ENCODE data around the gene ADAMTS12. TPM values are rescaled to one million over a fixed set of nuclear protein-coding genes. Genes with fewer than 3 reads are reported as not detected.

ADAMTS12 gene
- total RNA-seq, 6 experiments from 2014 or later = 1.1 to 3.9 (median 1.7) TPM

DNA sequence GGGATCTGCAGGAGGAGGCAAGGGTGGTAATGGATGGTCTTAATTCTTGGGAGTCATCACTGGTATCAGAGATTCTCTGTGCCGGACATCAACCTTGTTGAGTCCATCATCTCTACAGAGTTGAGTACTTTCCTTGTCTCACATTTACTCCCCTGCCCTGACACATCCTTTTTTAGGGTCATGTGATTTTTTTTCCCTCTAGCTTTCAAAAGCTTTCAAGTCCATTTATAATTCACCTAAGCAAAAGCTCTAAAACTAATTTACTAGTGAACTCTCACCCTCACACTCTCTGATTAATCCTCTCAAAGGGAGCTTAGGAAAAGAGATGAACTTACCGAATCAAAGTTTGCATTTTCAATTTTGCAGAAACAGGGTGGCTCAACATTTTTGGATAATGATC lies 258.1 kb downstream of the ADAMTS12 start:
- Histone ChIP-seq H3K4me1 (no peaks in the 10 kb centered on the region), H3K27me3 (no peaks in the 10 kb centered on the region), H3K27ac (no peak overlapping the region), H3K4me3 (no peak overlapping the region), H3K9me3 (no peaks in the 10 kb centered on the region), H3K36me3 (no peaks in the 10 kb centered on the region)
- WGBS (ENCODE audit: insufficient coverage, low coverage, low lambda C conversion rate, missing lambda C conversion rate) = 87% methylated on average over 2 of the region's 2 CpGs
- DNase-seq (no peak), ATAC-seq (no peak)
- TF ChIP-seq, protein P1, sequence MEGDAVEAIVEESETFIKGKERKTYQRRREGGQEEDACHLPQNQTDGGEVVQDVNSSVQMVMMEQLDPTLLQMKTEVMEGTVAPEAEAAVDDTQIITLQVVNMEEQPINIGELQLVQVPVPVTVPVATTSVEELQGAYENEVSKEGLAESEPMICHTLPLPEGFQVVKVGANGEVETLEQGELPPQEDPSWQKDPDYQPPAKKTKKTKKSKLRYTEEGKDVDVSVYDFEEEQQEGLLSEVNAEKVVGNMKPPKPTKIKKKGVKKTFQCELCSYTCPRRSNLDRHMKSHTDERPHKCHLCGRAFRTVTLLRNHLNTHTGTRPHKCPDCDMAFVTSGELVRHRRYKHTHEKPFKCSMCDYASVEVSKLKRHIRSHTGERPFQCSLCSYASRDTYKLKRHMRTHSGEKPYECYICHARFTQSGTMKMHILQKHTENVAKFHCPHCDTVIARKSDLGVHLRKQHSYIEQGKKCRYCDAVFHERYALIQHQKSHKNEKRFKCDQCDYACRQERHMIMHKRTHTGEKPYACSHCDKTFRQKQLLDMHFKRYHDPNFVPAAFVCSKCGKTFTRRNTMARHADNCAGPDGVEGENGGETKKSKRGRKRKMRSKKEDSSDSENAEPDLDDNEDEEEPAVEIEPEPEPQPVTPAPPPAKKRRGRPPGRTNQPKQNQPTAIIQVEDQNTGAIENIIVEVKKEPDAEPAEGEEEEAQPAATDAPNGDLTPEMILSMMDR (IDR thresholded peaks at IDR 0.05) = no peak
- TF ChIP-seq POLR2A (IDR thresholded peaks at IDR 0.05) = no peak
- intact Hi-C loops (cut with DNase I) = no loop called here

DNA sequence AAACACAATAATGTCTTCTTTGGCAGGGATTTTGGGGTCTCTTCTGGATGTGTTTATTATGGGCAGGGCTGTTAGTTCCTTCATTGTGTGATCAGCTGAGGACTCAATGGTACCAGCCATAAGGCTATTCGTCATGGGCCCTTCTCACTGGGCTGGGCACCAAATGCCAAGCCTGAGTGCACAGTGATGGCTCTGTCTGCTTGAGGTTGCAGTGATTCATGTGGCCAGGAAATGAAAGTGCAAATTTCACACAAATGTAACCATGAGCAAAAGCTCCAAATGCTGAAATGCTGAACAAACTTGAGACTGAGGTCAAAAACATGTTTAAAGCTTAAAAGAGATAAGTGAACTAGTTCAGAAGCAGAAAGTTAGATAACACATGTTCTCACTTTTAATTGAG lies 260.0 kb downstream of the ADAMTS12 start:
- intact Hi-C loops (cut with DNase I) = no loop called here
- H3K4me3 ChIP-seq = no peak overlapping the region
- no peak for DNase-seq
- H3K4me1 ChIP-seq = no peaks in the 10 kb centered on the region
- H3K36me3 ChIP-seq = no peaks in the 10 kb centered on the region
- H3K27ac ChIP-seq = no peak overlapping the region
- 56% methylated on average over 1 of the region's 1 CpG for WGBS (ENCODE audit: insufficient coverage, low coverage, low lambda C conversion rate, missing lambda C conversion rate)
- H3K9me3 ChIP-seq = no peaks in the 10 kb centered on the region
- no peaks in the 10 kb centered on the region for H3K27me3 ChIP-seq
- ATAC-seq = no peak
- no peak for TF ChIP-seq POLR2A (IDR thresholded peaks at IDR 0.05)
- TF ChIP-seq, protein P1 (IDR thresholded peaks at IDR 0.05) = no peak

- Histone ChIP-seq H3K9me3 (no peaks in the 10 kb centered on the region), H3K27ac (no peak overlapping the region), H3K4me1 (no peaks in the 10 kb centered on the region), H3K27me3 (no peaks in the 10 kb centered on the region), H3K4me3 (no peak overlapping the region), H3K36me3 (no peaks in the 10 kb centered on the region)
- no peak for ATAC-seq
- TF ChIP-seq, protein P1 (IDR thresholded peaks at IDR 0.05) = no peak
- no peak for TF ChIP-seq POLR2A (IDR thresholded peaks at IDR 0.05)
- WGBS (ENCODE audit: insufficient coverage, low coverage, low lambda C conversion rate, missing lambda C conversion rate) = no CpG with 5 or more reads among the region's 1 CpG
- DNase-seq = no peak
- intact Hi-C loops (cut with DNase I) = no loop called here
Measured at GRCh38 chr5:33631139-33631538, 260.7 kb downstream of the ADAMTS12 start.

- no peaks in the 10 kb centered on the region for H3K9me3 ChIP-seq
- no peaks in the 10 kb centered on the region for H3K27me3 ChIP-seq
- ATAC-seq (no peak), DNase-seq (no peak)
- no peaks in the 10 kb centered on the region for H3K4me1 ChIP-seq
- H3K36me3 ChIP-seq = no peaks in the 10 kb centered on the region
- intact Hi-C loops (cut with DNase I) = no loop called here
- no peak overlapping the region for H3K4me3 ChIP-seq
- H3K27ac ChIP-seq = no peak overlapping the region
- 49% methylated on average over 2 of the region's 2 CpGs for WGBS (ENCODE audit: insufficient coverage, low coverage, low lambda C conversion rate, missing lambda C conversion rate)
- TF ChIP-seq, protein P1 (IDR thresholded peaks at IDR 0.05) = no peak
- TF ChIP-seq POLR2A (IDR thresholded peaks at IDR 0.05) = no peak
Measured at GRCh38 chr5:33629999-33630398, 261.8 kb downstream of the ADAMTS12 start.

DNA sequence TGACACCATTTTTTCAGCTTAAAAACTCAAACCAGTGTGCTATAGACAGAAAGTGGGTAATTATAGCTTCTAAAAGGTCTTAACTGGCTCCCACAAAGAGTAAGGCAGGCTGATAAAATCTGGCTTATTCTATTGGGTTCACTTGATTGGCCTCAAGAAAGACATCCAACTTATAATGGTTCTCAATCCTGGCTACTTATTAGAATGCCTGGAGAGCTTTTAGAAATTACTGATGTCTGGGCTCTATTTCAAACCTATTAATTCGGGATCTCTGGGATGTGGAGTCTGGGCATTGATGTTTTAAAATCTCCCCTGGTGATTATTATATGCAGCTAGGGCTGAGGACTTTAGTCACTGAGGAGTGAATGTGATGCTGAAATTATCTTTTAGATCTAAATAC lies 263.0 kb downstream of the ADAMTS12 start:
- no peaks in the 10 kb centered on the region for H3K27me3 ChIP-seq
- H3K27ac ChIP-seq = no peak overlapping the region
- H3K36me3 ChIP-seq = no peaks in the 10 kb centered on the region
- H3K9me3 ChIP-seq = no peaks in the 10 kb centered on the region
- 50% methylated on average over 1 of the region's 1 CpG for WGBS (ENCODE audit: insufficient coverage, low coverage, low lambda C conversion rate, missing lambda C conversion rate)
- no peak for TF ChIP-seq POLR2A (IDR thresholded peaks at IDR 0.05)
- TF ChIP-seq, protein P1 (IDR thresholded peaks at IDR 0.05) = no peak
- ATAC-seq (no peak), DNase-seq (no peak)
- H3K4me3 ChIP-seq = no peak overlapping the region
- no peaks in the 10 kb centered on the region for H3K4me1 ChIP-seq
- intact Hi-C loops (cut with DNase I) = no loop called here
